ENCODE data around the gene PTGDS. TPM values are rescaled to one million over a fixed set of nuclear protein-coding genes. Genes with fewer than 3 reads are reported as not detected.

Gene PTGDS
- total RNA-seq, 3 donors from 2014 or later: 46.7 to 72.6 (median 48.2) TPM

GRCh38 chr9:137019891-137020683 is 42.8 kb downstream of the PTGDS start:
- no peak for DNase-seq (ENCODE audit: low spot score in 2 of 2)
- Histone ChIP-seq H3K4me3 (no peak overlapping the region), H3K27ac (no peak overlapping the region), H3K36me3 (no peaks in the 10 kb centered on the region), H3K27me3 (no peaks in the 10 kb centered on the region), H3K9me3 (no peaks in the 10 kb centered on the region), H3K4me1 (no peaks in the 10 kb centered on the region)
- intact Hi-C loops (cut with DNase I; ENCODE audit: low total_unique reads): no loop called here
- TF ChIP-seq POLR2AphosphoS5 (IDR thresholded peaks at IDR 0.05): no peak
- no peak for TF ChIP-seq POLR2A (IDR thresholded peaks at IDR 0.05)
- TF ChIP-seq CTCF (IDR thresholded peaks at IDR 0.05): no peak

GRCh38 chr9:137020771-137021567 is 43.7 kb downstream of the PTGDS start:
- Histone ChIP-seq H3K27me3 (no peaks in the 10 kb centered on the region), H3K4me1 (peaks cover 0 to 5% of the 10 kb centered on the region in 2 donors), H3K4me3 (no peak overlapping the region), H3K36me3 (no peaks in the 10 kb centered on the region), H3K9me3 (no peaks in the 10 kb centered on the region), H3K27ac (no peak overlapping the region)
- TF ChIP-seq CTCF (IDR thresholded peaks at IDR 0.05) (no peak), POLR2A (IDR thresholded peaks at IDR 0.05) (no peak), POLR2AphosphoS5 (IDR thresholded peaks at IDR 0.05) (no peak)
- intact Hi-C loops (cut with DNase I; ENCODE audit: low total_unique reads): no loop called here
- DNase-seq (ENCODE audit: low spot score in 2 of 2): no peak

GRCh38 chr9:137021568-137021978 is 44.3 kb downstream of the PTGDS start:
- H3K36me3 ChIP-seq: no peaks in the 10 kb centered on the region
- H3K4me1 ChIP-seq: peaks cover 0 to 11% of the 10 kb centered on the region in 2 donors
- H3K27ac ChIP-seq: no peak overlapping the region
- TF ChIP-seq POLR2A (IDR thresholded peaks at IDR 0.05) (no peak), CTCF (IDR thresholded peaks at IDR 0.05) (no peak), POLR2AphosphoS5 (IDR thresholded peaks at IDR 0.05) (no peak)
- intact Hi-C loops (cut with DNase I; ENCODE audit: low total_unique reads): no loop called here
- H3K4me3 ChIP-seq: no peak overlapping the region
- H3K9me3 ChIP-seq: no peaks in the 10 kb centered on the region
- DNase-seq (ENCODE audit: low spot score in 2 of 2): no peak
- no peaks in the 10 kb centered on the region for H3K27me3 ChIP-seq

- no peaks in the 10 kb centered on the region for H3K36me3 ChIP-seq
- peak in 1 of 2 donors; percentile 69 for DNase-seq (ENCODE audit: low spot score in 2 of 2)
- TF ChIP-seq CTCF (IDR thresholded peaks at IDR 0.05) (no peak), POLR2A (IDR thresholded peaks at IDR 0.05) (no peak), POLR2AphosphoS5 (IDR thresholded peaks at IDR 0.05) (no peak)
- no peak overlapping the region for H3K4me3 ChIP-seq
- H3K27me3 ChIP-seq: no peaks in the 10 kb centered on the region
- peak overlapping the region in 1 of 2 donors; percentile 43 for H3K27ac ChIP-seq
- H3K9me3 ChIP-seq: no peaks in the 10 kb centered on the region
- H3K4me1 ChIP-seq: peaks cover 2 to 16% of the 10 kb centered on the region in 2 donors
- intact Hi-C loops (cut with DNase I; ENCODE audit: low total_unique reads): no loop called here
Observed at GRCh38 chr9:137021979-137022661, 44.8 kb downstream of the PTGDS start.

Data from breast epithelium (tissue), 4 donors.